HG03280 (cell line): ENCODE data around the gene CHRNG.

Experiments
- ATAC-seq: cut with Tn5 transposase; IDR thresholded peaks from one replicate; pipeline ENCODE4 v1.9.1; 2021; ENCODE audit warnings: mild to moderate bottlenecking, moderate library complexity; ENCODE audit not compliant: unreplicated experiment

Gene CHRNG

GRCh38 chr2:232539298-232540231 lies at the start of gene CHRNG:
Gene CHRNG (plus strand): TSS chr2:232539692. CDS start chr2:232539748, 56 bp downstream.
- ATAC-seq, result no peak

- ATAC-seq, result no peak
These were observed 49.0 kb upstream of the CHRNG start for GRCh38 chr2:232490221-232491138.

- no peak for ATAC-seq
These were observed 48.2 kb upstream of the CHRNG start for GRCh38 chr2:232491139-232491780.

- ATAC-seq, result no peak
These were observed 47.1 kb upstream of the CHRNG start for GRCh38 chr2:232492236-232492848.

- ATAC-seq, result no peak
These were observed 46.4 kb upstream of the CHRNG start for GRCh38 chr2:232492963-232493700.

GRCh38 chr2:232493701-232494474 lies 45.6 kb upstream of the CHRNG start:
- ATAC-seq, result no peak

- no peak for ATAC-seq
These were observed 45.0 kb upstream of the CHRNG start for GRCh38 chr2:232494542-232494941.

- ATAC-seq, result no peak
These were observed 44.2 kb upstream of the CHRNG start for GRCh38 chr2:232495292-232495691.

GRCh38 chr2:232496501-232497270 lies 42.8 kb upstream of the CHRNG start:
- ATAC-seq, result no peak

- no peak for ATAC-seq
These were observed 42.1 kb upstream of the CHRNG start for GRCh38 chr2:232497348-232497747.

- no peak for ATAC-seq
These were observed 41.0 kb upstream of the CHRNG start for GRCh38 chr2:232498452-232498851.

GRCh38 chr2:232501331-232501771 lies 38.1 kb upstream of the CHRNG start:
- no peak for ATAC-seq

- no peak for ATAC-seq
These were observed 37.6 kb upstream of the CHRNG start for GRCh38 chr2:232501794-232502390.

- no peak for ATAC-seq
These were observed 37.0 kb upstream of the CHRNG start for GRCh38 chr2:232502511-232502910.

- no peak for ATAC-seq
These were observed 36.3 kb upstream of the CHRNG start for GRCh38 chr2:232502911-232503808.

- no peak for ATAC-seq
These were observed 35.6 kb upstream of the CHRNG start for GRCh38 chr2:232503809-232504323.

GRCh38 chr2:232504438-232504837 lies 35.1 kb upstream of the CHRNG start:
- no peak for ATAC-seq
